GM18511 (cell line): Measurements from ENCODE around the gene DUSP10.
A peak's percentile ranks its signal among the peaks of the same experiment; 100 is the strongest.

Source experiments
- ATAC-seq: cut with Tn5 transposase; IDR thresholded peaks from one replicate; pipeline ENCODE4 v1.9.1; 2021; ENCODE audit warnings: mild to moderate bottlenecking, moderate library complexity; ENCODE audit not compliant: unreplicated experiment

DUSP10 gene

GRCh38 chr1:221766210-221766609 is 24.3 kb upstream of the DUSP10 start:
- ATAC-seq, result no peak

- ATAC-seq, result no peak
These were observed 23.6 kb upstream of the DUSP10 start for GRCh38 chr1:221765527-221765926.

GRCh38 chr1:221762121-221762520 is 20.2 kb upstream of the DUSP10 start:
- no peak for ATAC-seq

GRCh38 chr1:221761354-221762002 is 19.6 kb upstream of the DUSP10 start:
- peak; percentile 76 for ATAC-seq

- peak; percentile 4 for ATAC-seq
These were observed 19.0 kb upstream of the DUSP10 start for GRCh38 chr1:221760911-221761310.

- ATAC-seq, result no peak
These were observed 17.5 kb upstream of the DUSP10 start for GRCh38 chr1:221759436-221759835.

- ATAC-seq, result no peak
These were observed 16.6 kb upstream of the DUSP10 start for GRCh38 chr1:221758455-221758854.

GRCh38 chr1:221756830-221757551 is 15.1 kb upstream of the DUSP10 start:
- ATAC-seq, result no peak

- peak; percentile 36 for ATAC-seq
These were observed 11.9 kb upstream of the DUSP10 start for GRCh38 chr1:221753828-221754188.

- ATAC-seq, result no peak
These were observed 9.5 kb upstream of the DUSP10 start for GRCh38 chr1:221751226-221751887.

GRCh38 chr1:221748981-221749380 is 7.1 kb upstream of the DUSP10 start:
- ATAC-seq, result no peak

GRCh38 chr1:221747839-221748238 is 6.0 kb upstream of the DUSP10 start:
- ATAC-seq, result no peak

GRCh38 chr1:221743416-221744208 is 1.7 kb upstream of the DUSP10 start:
- ATAC-seq, result peak; percentile 27

GRCh38 chr1:221742555-221743415 is 896 bp upstream of the DUSP10 start:
- ATAC-seq, result peak; percentile 53

- ATAC-seq, result no peak
These were observed 741 bp downstream of the DUSP10 start for GRCh38 chr1:221740993-221741702.

GRCh38 chr1:221740369-221740992 is 1.4 kb downstream of the DUSP10 start:
- no peak for ATAC-seq

GRCh38 chr1:221739677-221740025 is 2.2 kb downstream of the DUSP10 start:
- ATAC-seq, result no peak

GRCh38 chr1:221739018-221739676 is 2.7 kb downstream of the DUSP10 start:
- ATAC-seq, result no peak

GRCh38 chr1:221736714-221737113 is 5.2 kb downstream of the DUSP10 start:
- no peak for ATAC-seq
